ENCODE results near the gene ABHD16A.

- TF ChIP-seq POLR2A (IDR thresholded peaks at IDR 0.05) (no peak), CTCF (IDR thresholded peaks at IDR 0.05) (no peak)
These were observed 20.3 kb upstream of the ABHD16A start, which contains the start of gene MPIG6B for GRCh38 chr6:31723245-31723979.

All from Peyer's patch (tissue), 4 donors.